Osteoblast (primary cell): ENCODE results near the gene BCKDHB. TPM values are rescaled to one million over a fixed set of nuclear protein-coding genes. Genes with fewer than 3 reads are reported as not detected.

Experiments used
- DNase-seq: peaks from one replicate; pipeline ENCODE4 v3.0.0; 2011; ENCODE audit warnings: low spot score, mixed read lengths; ENCODE audit not compliant: insufficient read length; ENCODE audit errors: missing footprints
- H2AFZ ChIP-seq: 2 replicates; pipeline ENCODE4 v1.6.0; 2011; ENCODE audit warnings: mild to moderate bottlenecking, low read length
- H3K27ac ChIP-seq: 2 replicates; pipeline ENCODE4 v1.5.1; 2011; ENCODE audit warnings: mild to moderate bottlenecking, low read depth, low read length, moderate library complexity
- H3K27me3 ChIP-seq: 2 replicates; pipeline ENCODE4 v1.6.0; 2012; ENCODE audit warnings: mild to moderate bottlenecking, control low read depth, inconsistent platforms, low read length, moderate library complexity; ENCODE audit not compliant: insufficient read depth
- H3K36me3 ChIP-seq: 2 replicates; pipeline ENCODE4 v1.5.1; 2011; ENCODE audit warnings: mild to moderate bottlenecking, low read length, control low read depth, moderate library complexity; ENCODE audit not compliant: insufficient read depth
- H3K4me1 ChIP-seq: 2 replicates; pipeline ENCODE4 v1.5.1; 2011; ENCODE audit warnings: mild to moderate bottlenecking, low read length, control low read depth, moderate library complexity; ENCODE audit not compliant: insufficient read depth
- H3K4me2 ChIP-seq: 2 replicates; pipeline ENCODE4 v1.6.0; 2011; ENCODE audit warnings: mild to moderate bottlenecking, low read length; ENCODE audit not compliant: insufficient read depth
- H3K4me3 ChIP-seq: fragments of 200-600 bp; sonication (generic); 3 replicates; pipeline ENCODE4 v1.5.1; 2012; ENCODE audit warnings: mild to moderate bottlenecking, low read length, inconsistent platforms; ENCODE audit not compliant: insufficient read depth
- H3K79me2 ChIP-seq: 2 replicates; pipeline ENCODE4 v1.6.0; 2012; ENCODE audit warnings: mild to moderate bottlenecking, low read length, control low read depth, inconsistent platforms; ENCODE audit not compliant: insufficient read depth
- H3K9me3 ChIP-seq: 2 replicates; pipeline ENCODE4 v1.5.1; 2011; ENCODE audit warnings: low read depth, low read length, control low read depth
- H4K20me1 ChIP-seq: 2 replicates; pipeline ENCODE4 v1.6.0; 2012; ENCODE audit warnings: mild to moderate bottlenecking, low read length, control low read depth; ENCODE audit not compliant: insufficient read depth
- CTCF ChIP-seq: IDR thresholded peaks from 2 replicates; pipeline ENCODE4 v1.5.1; 2011; ENCODE audit warnings: mild to moderate bottlenecking, low read depth, low read length, moderate library complexity; ENCODE audit errors: extremely low read depth
- total RNA-seq: library from RNA; depleted of rRNA; stranded (reverse); fragments of >200 nt; gene quantifications from 2 replicates; pipeline ENCODE4 v1.2.3, GENCODE V29; 2012

Gene BCKDHB
- total RNA-seq, 1 donor = 18.8 TPM

DNA sequence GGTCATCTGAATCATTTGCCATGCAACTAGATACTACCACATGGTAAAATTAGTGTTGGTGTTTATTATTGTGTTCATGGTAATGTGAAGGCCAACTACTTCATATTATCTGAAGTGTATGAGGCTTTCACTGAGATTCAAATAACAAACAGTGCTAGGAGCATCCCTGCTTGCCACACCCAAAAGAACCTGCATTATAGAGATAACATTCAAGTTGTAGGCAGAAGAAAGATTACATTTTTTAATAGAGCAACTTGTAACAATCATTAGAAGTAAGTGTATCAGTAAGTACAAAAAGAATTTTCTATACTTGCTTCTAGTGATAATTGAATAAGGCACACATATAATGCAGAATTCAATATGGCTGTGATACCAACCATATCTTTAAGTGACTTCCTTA lies 49.8 kb downstream of the BCKDHB start:
- no peak for DNase-seq
- no peak for TF ChIP-seq CTCF
- Histone ChIP-seq H3K36me3 (no peaks in the 10 kb centered on the region), H3K27ac (no peak overlapping the region), H3K4me2 (no peak overlapping the region), H4K20me1 (no peaks in the 10 kb centered on the region), H3K4me3 (no peak overlapping the region), H3K79me2 (no peaks in the 10 kb centered on the region), H3K27me3 (no peaks in the 10 kb centered on the region), H3K4me1 (no peaks in the 10 kb centered on the region), H2AFZ (no peak overlapping the region), H3K9me3 (no peaks in the 10 kb centered on the region)

DNA sequence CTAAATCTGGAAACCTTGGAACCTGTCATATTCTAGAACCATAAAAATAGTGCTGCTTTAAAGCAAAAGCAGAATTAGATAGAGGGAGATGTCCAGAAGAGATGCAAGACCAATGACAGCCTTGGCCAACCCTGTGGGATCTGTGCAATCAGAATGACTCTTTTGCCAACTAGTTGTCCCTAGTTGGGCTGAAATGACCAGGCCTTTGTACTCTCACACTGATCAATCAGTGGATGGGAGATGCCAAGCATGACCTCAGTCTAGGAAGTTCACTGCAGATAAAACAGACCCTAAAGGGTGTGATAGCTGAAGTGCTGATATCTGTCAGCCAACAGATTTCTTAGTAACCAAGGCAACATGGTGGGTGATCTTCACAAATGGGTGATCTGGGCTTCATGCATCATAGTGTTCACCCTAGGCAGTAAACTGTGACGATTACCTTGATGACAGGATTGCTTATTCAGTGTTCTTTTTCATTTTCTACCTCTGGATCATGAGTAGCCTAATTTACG lies 52.1 kb downstream of the BCKDHB start:
- no peak overlapping the region for H3K4me3 ChIP-seq
- no peaks in the 10 kb centered on the region for H3K79me2 ChIP-seq
- H3K4me1 ChIP-seq = peaks cover 2% of the 10 kb centered on the region
- H3K36me3 ChIP-seq = no peaks in the 10 kb centered on the region
- H4K20me1 ChIP-seq = no peaks in the 10 kb centered on the region
- no peak overlapping the region for H2AFZ ChIP-seq
- H3K9me3 ChIP-seq = no peaks in the 10 kb centered on the region
- TF ChIP-seq CTCF = no peak
- H3K27ac ChIP-seq = no peak overlapping the region
- no peak for DNase-seq
- no peak overlapping the region for H3K4me2 ChIP-seq
- H3K27me3 ChIP-seq = no peaks in the 10 kb centered on the region

GRCh38 chr6:80161434-80161833 lies 55.0 kb downstream of the BCKDHB start:
- H3K4me1 ChIP-seq = peaks cover 14% of the 10 kb centered on the region
- no peak for DNase-seq
- no peaks in the 10 kb centered on the region for H4K20me1 ChIP-seq
- H3K9me3 ChIP-seq = no peaks in the 10 kb centered on the region
- no peak overlapping the region for H3K4me3 ChIP-seq
- H3K4me2 ChIP-seq = no peak overlapping the region
- no peaks in the 10 kb centered on the region for H3K27me3 ChIP-seq
- H3K27ac ChIP-seq = no peak overlapping the region
- no peak overlapping the region for H2AFZ ChIP-seq
- TF ChIP-seq CTCF = no peak
- H3K79me2 ChIP-seq = no peaks in the 10 kb centered on the region
- no peaks in the 10 kb centered on the region for H3K36me3 ChIP-seq

DNA sequence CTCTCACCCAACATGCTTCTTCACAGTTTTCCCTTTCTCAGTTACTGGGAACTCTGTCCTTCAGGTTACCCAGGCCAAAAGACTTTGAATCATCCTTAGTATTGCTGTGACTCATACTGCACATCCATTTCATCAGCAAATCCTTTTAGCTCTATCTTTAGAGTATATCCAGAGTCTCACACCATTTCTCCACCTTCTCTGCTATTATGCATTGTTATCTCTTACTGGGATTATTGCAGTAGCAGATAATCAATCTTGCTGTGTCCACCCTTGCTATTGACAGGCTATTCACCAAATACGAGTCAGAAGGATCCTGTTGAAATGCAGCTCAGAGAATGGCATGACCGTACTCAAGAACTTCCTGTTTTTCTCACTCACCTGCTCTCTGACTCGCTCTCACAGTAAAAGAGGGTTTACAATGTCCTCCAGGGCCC lies 57.3 kb downstream of the BCKDHB start:
- Histone ChIP-seq H3K4me2 (peak overlapping the region; percentile 51), H3K9me3 (no peaks in the 10 kb centered on the region), H3K27me3 (no peaks in the 10 kb centered on the region), H4K20me1 (no peaks in the 10 kb centered on the region), H2AFZ (peak overlapping the region; percentile 80), H3K4me1 (peaks cover 14% of the 10 kb centered on the region), H3K4me3 (no peak overlapping the region), H3K79me2 (no peaks in the 10 kb centered on the region), H3K36me3 (no peaks in the 10 kb centered on the region), H3K27ac (peak overlapping the region; percentile 26)
- TF ChIP-seq CTCF = no peak
- no peak for DNase-seq
